HG02571 (cell line): Measurements from ENCODE around the gene GPR87.

Experiments used
- ATAC-seq: cut with Tn5 transposase; IDR thresholded peaks from one replicate; pipeline ENCODE4 v1.9.1; 2021; ENCODE audit warnings: mild to moderate bottlenecking, moderate library complexity; ENCODE audit not compliant: unreplicated experiment

Gene GPR87

GRCh38 chr3:151316267-151316991, at the start of gene GPR87:
Gene GPR87, minus strand, starts transcription at chr3:151316820. Its CDS starts 16,720 bp downstream, at chr3:151300100.
- no peak for ATAC-seq

- no peak for ATAC-seq
These were observed 46.1 kb upstream of the GPR87 start for GRCh38 chr3:151362751-151363174.

- ATAC-seq = no peak
These were observed 40.8 kb upstream of the GPR87 start for GRCh38 chr3:151357463-151357850.

DNA sequence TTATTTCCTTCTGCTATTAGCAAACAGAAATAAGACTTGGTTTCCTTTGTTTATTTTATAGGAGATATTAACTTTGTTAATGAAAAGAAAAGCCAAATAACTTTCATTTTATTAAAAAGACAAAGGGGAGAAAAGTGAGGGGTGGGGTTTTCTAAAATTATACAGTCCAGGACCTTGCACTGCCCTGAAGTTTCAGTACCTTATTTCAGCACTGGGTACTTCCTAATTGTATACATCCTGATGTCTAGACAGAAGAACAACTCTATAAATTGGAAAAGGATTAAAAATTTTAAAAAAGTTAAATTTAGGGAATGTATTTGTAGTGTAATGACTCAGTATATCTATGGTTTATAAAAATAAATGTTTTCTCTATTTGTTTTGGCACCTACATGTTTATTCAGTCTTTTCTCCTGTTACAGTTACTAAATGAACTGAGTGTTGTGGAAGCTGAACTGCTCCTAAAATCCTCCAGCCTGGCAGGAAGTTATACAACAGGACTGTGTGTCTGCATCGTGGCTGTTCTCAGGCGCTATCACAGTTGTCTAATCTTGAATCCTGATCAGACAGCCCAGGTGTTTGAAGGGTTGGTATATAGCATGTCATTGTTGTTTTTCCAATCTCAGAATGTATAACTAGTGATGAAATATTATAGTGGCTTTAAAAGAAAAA, 40.3 kb upstream of the GPR87 start:
- ATAC-seq = no peak

- ATAC-seq = no peak
These were observed 35.0 kb upstream of the GPR87 start for GRCh38 chr3:151351648-151352047.

GRCh38 chr3:151351219-151351618, 34.6 kb upstream of the GPR87 start:
- peak; percentile 89 for ATAC-seq

DNA sequence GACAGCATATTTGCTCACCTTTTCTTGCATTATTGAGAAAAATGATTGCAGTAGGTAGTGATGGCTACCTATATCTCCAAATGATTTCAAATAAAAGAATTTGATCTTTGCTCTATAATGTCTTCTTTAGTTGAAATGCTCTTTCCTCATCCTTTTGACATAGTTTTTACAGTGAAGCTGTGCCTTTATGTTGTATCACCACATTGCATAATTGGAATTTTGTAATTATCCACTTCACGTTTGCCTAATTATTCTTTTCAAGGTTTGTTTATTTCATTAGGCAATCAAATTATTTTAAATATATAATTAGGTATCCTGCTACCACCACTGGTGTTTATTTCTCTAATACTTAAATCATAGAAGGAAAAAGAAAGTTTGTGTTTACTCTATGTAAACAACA, 34.0 kb upstream of the GPR87 start:
- no peak for ATAC-seq

- ATAC-seq = no peak
These were observed 30.8 kb upstream of the GPR87 start for GRCh38 chr3:151347432-151347831.

DNA sequence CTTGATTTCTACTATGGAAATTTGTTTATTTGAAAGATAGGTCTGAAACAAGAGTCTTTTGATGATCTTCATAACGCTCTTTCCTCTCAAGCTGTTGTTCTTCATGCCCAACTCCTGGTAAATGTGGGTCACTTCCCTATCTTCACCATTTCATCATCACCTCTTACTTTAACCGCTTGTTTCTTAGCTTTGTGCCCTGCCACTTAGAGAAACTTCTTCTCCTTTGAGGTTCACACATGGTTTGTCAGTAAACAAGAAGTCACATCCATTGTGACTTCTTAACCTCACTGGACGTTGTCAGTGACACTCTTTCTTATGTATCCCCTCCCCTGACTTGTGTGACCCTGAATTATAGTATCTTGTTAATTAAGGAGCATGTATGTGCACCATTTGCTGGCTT, 29.7 kb upstream of the GPR87 start:
- no peak for ATAC-seq

- ATAC-seq = no peak
These were observed 29.2 kb upstream of the GPR87 start for GRCh38 chr3:151345859-151346258.

DNA sequence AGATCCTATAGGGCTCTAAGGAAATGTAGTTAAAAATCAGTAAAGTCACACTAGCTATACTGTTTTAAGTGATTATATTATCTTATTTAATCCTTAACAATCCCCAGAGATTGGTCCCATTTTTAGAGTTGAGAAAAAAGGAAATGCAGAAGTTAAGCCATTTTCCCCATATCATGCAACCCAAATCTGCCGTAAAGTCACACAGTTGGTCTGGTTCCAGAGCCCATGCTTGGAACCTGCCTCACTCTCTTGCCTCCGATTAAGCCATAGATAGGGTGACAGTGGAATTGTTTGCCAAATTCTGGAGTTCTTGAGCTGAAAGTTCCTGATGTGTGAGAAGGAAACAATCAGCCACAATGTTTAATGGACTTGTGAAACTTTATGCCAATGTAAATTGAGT, 15.1 kb upstream of the GPR87 start:
- ATAC-seq = no peak

DNA sequence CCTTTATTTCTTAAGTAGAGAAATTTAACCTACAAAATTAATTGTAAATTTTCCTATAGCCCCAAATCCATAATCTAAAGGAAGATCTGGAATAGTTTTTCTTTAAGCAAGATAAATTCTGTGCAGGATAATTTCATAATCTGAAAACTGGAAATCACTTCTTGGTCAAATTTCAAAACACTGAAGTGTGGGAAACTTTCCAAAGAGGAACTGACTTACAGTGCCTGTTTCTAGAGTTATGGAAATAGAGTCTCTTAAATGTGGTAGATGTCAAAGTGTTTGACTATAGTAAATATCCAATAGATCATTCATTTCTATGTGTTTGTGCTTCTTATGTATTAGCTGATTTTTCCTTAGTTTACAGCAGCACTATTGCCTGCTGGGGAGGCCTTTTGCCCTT, 14.3 kb upstream of the GPR87 start:
- ATAC-seq = no peak

GRCh38 chr3:151330379-151330778, 13.8 kb upstream of the GPR87 start:
- no peak for ATAC-seq

GRCh38 chr3:151329363-151329762, 12.7 kb upstream of the GPR87 start, which contains the start of gene P2RY13:
Gene P2RY13, minus strand, starts transcription at chr3:151329549. Its CDS starts 21 bp downstream, at chr3:151329528.
- no peak for ATAC-seq

GRCh38 chr3:151328298-151328995, 11.8 kb upstream of the GPR87 start:
- no peak for ATAC-seq

GRCh38 chr3:151327571-151328198, 11.1 kb upstream of the GPR87 start:
- no peak for ATAC-seq

DNA sequence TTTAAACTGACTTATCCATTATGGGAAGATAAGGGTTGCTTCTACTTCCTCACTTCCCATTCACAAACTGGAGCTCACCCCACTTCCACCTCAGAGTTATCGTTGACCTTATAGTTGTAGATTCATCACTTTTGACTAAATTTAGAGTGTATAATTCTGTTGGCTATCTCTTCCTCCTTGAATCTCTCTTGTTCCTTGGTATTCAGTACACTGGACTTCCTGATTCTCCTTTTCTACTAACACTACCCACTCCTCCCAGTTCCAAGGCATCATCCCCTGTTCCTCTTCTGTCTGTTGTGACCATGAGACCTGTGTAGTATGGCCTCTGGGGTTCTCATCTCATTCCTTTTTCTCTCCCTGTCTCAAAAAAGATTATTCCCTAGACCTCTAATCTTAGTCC, 5.9 kb upstream of the GPR87 start:
- no peak for ATAC-seq

GRCh38 chr3:151321526-151321925, 4.9 kb upstream of the GPR87 start:
- ATAC-seq = no peak

DNA sequence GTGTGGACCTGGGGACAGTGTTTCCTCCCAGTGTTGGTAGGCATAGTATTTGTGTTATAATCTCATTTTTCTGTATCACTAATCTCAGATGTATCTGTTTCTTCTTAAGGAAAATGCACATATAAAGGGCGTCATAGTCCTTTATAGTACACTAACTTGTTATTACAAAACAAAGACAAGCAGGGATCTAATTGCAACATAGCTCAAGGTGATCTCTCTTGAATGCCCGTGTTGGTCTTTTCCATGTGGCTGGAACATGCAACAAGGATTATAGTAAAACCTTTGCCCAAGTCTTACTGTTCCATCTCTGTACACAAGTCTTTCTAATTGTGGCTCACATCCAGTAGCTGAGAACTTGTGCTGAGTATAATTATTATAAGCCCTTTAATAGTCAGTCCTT, 3.5 kb upstream of the GPR87 start:
- no peak for ATAC-seq

GRCh38 chr3:151319628-151320027, 3.0 kb upstream of the GPR87 start:
- no peak for ATAC-seq

- no peak for ATAC-seq
These were observed 2.4 kb upstream of the GPR87 start for GRCh38 chr3:151318991-151319390.
